ENCODE results near the gene SPAG5. TPM values are rescaled to one million over a fixed set of nuclear protein-coding genes. Genes with fewer than 3 reads are reported as not detected.

SPAG5 gene
- total RNA-seq, 4 donors from 2014 or later, result 8.9 to 21.5 (median 13.6) TPM

DNA sequence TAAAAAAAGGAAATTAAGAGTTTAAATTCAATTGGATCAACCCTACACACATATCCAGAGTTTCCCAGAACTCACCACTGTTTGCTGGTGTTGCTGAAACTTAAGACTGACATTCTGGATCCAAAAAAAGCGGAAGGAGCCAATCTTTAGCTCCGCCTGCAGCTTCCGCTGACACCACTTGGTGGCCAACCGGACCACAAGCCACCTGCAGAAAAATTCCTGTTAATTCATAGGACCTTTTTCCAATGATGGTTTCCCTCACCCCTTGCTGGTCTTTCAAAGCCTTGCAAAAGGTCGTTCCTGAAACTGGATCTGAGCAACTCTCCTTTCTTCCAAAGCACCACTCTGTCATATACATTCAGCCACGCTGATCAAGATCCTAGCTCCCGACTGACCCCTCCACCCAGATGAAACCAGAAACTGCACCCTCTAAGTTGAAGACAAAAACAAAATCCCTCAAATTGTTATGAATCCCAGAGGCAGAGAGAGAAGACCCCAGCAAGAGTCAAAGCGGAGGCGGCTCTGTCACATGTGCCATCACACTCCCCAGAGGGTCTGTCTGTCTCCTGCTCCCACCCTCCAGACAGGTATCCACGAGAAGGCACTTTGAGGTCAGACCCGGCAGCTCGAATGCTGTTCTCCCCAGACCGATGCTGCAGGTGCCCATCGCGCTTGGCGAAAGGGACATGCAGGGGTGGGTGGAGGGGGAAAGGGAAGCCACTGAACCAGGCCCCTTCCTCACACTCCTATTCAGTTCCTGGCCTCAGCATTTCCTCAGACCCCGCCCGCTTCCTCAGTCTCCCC lies 45.4 kb upstream of the SPAG5 start:
- Histone ChIP-seq H3K27ac (peak overlapping the region; percentile 93 to 98 (median 95)), H3K4me1 (peaks cover 19 to 41% (median 34%) of the 10 kb centered on the region in 4 donors), H3K4me3 (peak overlapping the region; percentile 83 to 97 (median 96)), H3K27me3 (no peaks in the 10 kb centered on the region), H3K36me3 (peaks cover 0 to 39% (median 17%) of the 10 kb centered on the region in 4 donors), H3K9me3 (no peaks in the 10 kb centered on the region)
- TF ChIP-seq, protein P1, sequence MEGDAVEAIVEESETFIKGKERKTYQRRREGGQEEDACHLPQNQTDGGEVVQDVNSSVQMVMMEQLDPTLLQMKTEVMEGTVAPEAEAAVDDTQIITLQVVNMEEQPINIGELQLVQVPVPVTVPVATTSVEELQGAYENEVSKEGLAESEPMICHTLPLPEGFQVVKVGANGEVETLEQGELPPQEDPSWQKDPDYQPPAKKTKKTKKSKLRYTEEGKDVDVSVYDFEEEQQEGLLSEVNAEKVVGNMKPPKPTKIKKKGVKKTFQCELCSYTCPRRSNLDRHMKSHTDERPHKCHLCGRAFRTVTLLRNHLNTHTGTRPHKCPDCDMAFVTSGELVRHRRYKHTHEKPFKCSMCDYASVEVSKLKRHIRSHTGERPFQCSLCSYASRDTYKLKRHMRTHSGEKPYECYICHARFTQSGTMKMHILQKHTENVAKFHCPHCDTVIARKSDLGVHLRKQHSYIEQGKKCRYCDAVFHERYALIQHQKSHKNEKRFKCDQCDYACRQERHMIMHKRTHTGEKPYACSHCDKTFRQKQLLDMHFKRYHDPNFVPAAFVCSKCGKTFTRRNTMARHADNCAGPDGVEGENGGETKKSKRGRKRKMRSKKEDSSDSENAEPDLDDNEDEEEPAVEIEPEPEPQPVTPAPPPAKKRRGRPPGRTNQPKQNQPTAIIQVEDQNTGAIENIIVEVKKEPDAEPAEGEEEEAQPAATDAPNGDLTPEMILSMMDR (IDR thresholded peaks at IDR 0.05), result peak; percentile 51 to 73 (median 60)
- TF ChIP-seq EP300 (IDR thresholded peaks at IDR 0.05; ENCODE audit: low read depth) (no peak), POLR2AphosphoS5 (IDR thresholded peaks at IDR 0.05) (peak in 1 of 3 donors; percentile 21), POLR2A (IDR thresholded peaks at IDR 0.05) (no peak)
- intact Hi-C loops (cut with DNase I; ENCODE audit: low total_unique reads), result no loop called here
- 0 to 1% methylated on average over 4 to 18 of the region's 18 CpGs for WGBS, 2 donors (ENCODE audit: low coverage in 1 of 2)
- peak; percentile 59 for DNase-seq
- in situ Hi-C loops (cut with MboI; ENCODE audit: low pct_ligation_motif_present in 1 of 4, low pct_unique_long_range_greater_than_20kb in 1 of 4, low sequenced_read_pairs in 3 of 4), result no loop called here

DNA sequence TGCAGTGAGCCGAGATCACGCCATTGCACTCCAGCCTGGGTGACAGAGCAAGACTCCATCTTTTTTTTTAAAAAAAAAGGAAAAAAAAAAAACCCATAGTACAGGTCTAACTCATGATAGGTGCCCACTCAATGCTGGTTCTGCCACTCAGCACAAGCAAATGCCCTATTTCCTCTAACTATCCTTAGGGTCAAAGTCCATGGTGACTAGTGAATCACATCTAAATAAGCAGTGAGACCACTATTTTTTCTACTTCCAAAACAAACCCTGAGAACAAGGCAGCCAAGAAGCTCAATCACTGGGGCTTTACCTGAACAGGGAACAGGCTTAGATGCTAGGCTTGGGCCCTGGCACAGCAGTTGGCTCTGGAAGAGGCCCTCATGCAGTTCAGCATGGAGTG lies 42.8 kb upstream of the SPAG5 start:
- DNase-seq, result no peak
- no peak overlapping the region for H3K4me3 ChIP-seq
- H3K27ac ChIP-seq, result no peak overlapping the region
- intact Hi-C loops (cut with DNase I; ENCODE audit: low total_unique reads), result no loop called here
- H3K36me3 ChIP-seq, result peaks cover 0 to 55% (median 27%) of the 10 kb centered on the region in 4 donors
- no peaks in the 10 kb centered on the region for H3K9me3 ChIP-seq
- no peaks in the 10 kb centered on the region for H3K27me3 ChIP-seq
- 93 to 95% methylated on average over 2 of the region's 2 CpGs for WGBS, 2 donors (ENCODE audit: low coverage in 1 of 2)
- peaks cover 19 to 34% (median 26%) of the 10 kb centered on the region in 4 donors for H3K4me1 ChIP-seq
- in situ Hi-C loops (cut with MboI; ENCODE audit: low pct_ligation_motif_present in 1 of 4, low pct_unique_long_range_greater_than_20kb in 1 of 4, low sequenced_read_pairs in 3 of 4), result no loop called here
- TF ChIP-seq, protein P1 (IDR thresholded peaks at IDR 0.05), result no peak
- TF ChIP-seq POLR2A (IDR thresholded peaks at IDR 0.05) (no peak), EP300 (IDR thresholded peaks at IDR 0.05; ENCODE audit: low read depth) (no peak), POLR2AphosphoS5 (IDR thresholded peaks at IDR 0.05) (no peak)

DNA sequence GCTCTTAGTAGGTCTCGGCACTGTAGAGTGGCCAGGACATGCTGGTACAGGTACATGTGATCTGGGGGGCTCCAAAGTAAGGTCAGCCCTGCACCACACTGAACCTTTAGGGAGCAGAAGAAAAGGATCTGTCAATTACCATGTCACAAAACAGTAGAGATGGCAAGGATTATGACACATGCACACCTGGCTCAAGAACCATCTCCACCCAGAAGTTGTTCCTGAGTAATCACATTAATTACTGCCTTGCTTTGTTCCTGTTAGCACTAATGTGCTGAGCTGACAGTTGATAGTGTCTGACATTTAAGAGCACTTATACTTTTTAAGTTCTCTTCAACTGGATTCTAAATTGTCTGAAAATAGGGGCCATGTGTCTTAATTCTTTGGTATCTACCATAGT lies 36.7 kb upstream of the SPAG5 start:
- no peaks in the 10 kb centered on the region for H3K9me3 ChIP-seq
- H3K36me3 ChIP-seq, result peaks cover 0 to 95% (median 47%) of the 10 kb centered on the region in 4 donors
- TF ChIP-seq POLR2AphosphoS5 (IDR thresholded peaks at IDR 0.05), result no peak
- no peak for TF ChIP-seq EP300 (IDR thresholded peaks at IDR 0.05; ENCODE audit: low read depth)
- TF ChIP-seq, protein P1 (IDR thresholded peaks at IDR 0.05), result no peak
- no peak for TF ChIP-seq POLR2A (IDR thresholded peaks at IDR 0.05)
- no peak overlapping the region for H3K27ac ChIP-seq
- in situ Hi-C loops (cut with MboI; ENCODE audit: low pct_ligation_motif_present in 1 of 4, low pct_unique_long_range_greater_than_20kb in 1 of 4, low sequenced_read_pairs in 3 of 4) (no loop called here), intact Hi-C loops (cut with DNase I; ENCODE audit: low total_unique reads) (no loop called here)
- no peaks in the 10 kb centered on the region for H3K27me3 ChIP-seq
- H3K4me1 ChIP-seq, result no peaks in the 10 kb centered on the region
- no peak overlapping the region for H3K4me3 ChIP-seq
- WGBS, 2 donors (ENCODE audit: low coverage in 1 of 2), result 100% methylated on average over 1 of the region's 1 CpG
- DNase-seq, result no peak

DNA sequence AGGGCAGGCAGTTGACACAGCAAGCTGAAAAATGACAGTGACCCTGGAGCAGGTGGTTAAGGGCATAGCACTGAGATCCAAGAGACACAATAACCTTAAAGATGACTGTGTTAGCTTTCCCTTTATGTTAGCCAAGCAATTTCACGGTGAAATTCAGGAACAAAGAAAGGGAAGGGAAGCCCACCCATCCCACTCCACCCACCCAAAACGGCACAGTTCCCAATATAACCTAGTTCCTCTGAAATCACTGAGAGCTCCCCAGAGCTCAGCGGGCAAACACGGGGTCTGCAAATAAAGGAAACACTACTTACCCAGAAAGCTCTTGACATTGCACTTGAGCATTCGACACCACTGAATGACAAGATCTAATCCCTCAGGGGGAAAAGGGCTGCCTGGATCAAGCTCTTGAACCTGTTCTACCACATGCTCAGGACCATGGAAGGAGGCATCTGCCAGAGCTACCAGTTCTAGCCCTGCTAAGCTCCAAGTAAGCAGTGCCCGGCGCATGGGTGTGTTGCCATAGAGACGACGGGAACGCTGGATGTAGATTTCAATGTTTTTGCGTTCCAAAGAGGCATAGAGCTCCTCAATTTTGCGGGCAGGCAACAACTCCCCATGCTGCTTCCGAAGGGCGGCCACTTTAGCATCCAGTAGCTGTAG lies 35.5 kb upstream of the SPAG5 start:
- Histone ChIP-seq H3K27me3 (no peaks in the 10 kb centered on the region), H3K36me3 (peaks cover 0 to 90% (median 43%) of the 10 kb centered on the region in 4 donors), H3K4me3 (no peak overlapping the region), H3K4me1 (no peaks in the 10 kb centered on the region), H3K27ac (no peak overlapping the region), H3K9me3 (no peaks in the 10 kb centered on the region)
- in situ Hi-C loops (cut with MboI; ENCODE audit: low pct_ligation_motif_present in 1 of 4, low pct_unique_long_range_greater_than_20kb in 1 of 4, low sequenced_read_pairs in 3 of 4) (no loop called here), intact Hi-C loops (cut with DNase I; ENCODE audit: low total_unique reads) (no loop called here)
- 89 to 90% methylated on average over 3 to 14 of the region's 14 CpGs for WGBS, 2 donors (ENCODE audit: low coverage in 1 of 2)
- DNase-seq, result no peak
- TF ChIP-seq EP300 (IDR thresholded peaks at IDR 0.05; ENCODE audit: low read depth), result no peak
- TF ChIP-seq POLR2AphosphoS5 (IDR thresholded peaks at IDR 0.05), result no peak
- TF ChIP-seq, protein P1 (IDR thresholded peaks at IDR 0.05), result no peak
- TF ChIP-seq POLR2A (IDR thresholded peaks at IDR 0.05), result no peak
